Posterior vena cava (tissue), 2 donors: Measurements from ENCODE around the gene MRPL36. TPM values are rescaled to one million over a fixed set of nuclear protein-coding genes. Genes with fewer than 3 reads are reported as not detected.

ENCODE experiments used
- DNase-seq: peaks from one replicate; pipeline ENCODE4 v3.0.0-alpha.2; 2020; ENCODE audit warnings: low spot score
- intact Hi-C, 2 donors: fragments of 100-400 bp; cut with DNase I; formaldehyde crosslinking; loops; one replicate each; pipeline versions ENCODE4 v1.14.1 to v1.14.2; 2022 to 2023
- total RNA-seq, 2 donors: library from RNA; stranded (reverse); fragmentation: NEBNext Ultra II Directional; extraction: Animal tissue kit (Norgen Biotek cat#: 25700); gene quantifications; one replicate each; pipeline ENCODE4 v1.2.1, GENCODE V29; 2021
- donor health status: DM: yes; HTN: yes; CAD: no.
- donor health status: DM: yes; HTN: yes; CAD: no.

MRPL36 gene
- total RNA-seq, 2 donors from 2014 or later, result 29.4 to 32.4 TPM

GRCh38 chr5:1776831-1777230 lies 22.8 kb downstream of the MRPL36 start:
- peak; percentile 47 for DNase-seq
- intact Hi-C loops, result no loop called here

GRCh38 chr5:1772634-1773033 lies 27.0 kb downstream of the MRPL36 start:
- no peak for DNase-seq
- intact Hi-C loops, result loop anchor here in 1 of 2 donors (2.0 kb wide), 1 partner anchor 54 kb away; no protein-coding TSS in a partner anchor

GRCh38 chr5:1771149-1772065 lies 28.2 kb downstream of the MRPL36 start:
- intact Hi-C loops, result loop anchor here in 1 of 2 donors (2.0 kb wide), 1 partner anchor 55 kb away; no protein-coding TSS in a partner anchor
- DNase-seq, result peak; percentile 76

- DNase-seq, result peak; percentile 71
These were observed 29.2 kb downstream of the MRPL36 start for GRCh38 chr5:1770443-1770802.

GRCh38 chr5:1769752-1770442 lies 29.7 kb downstream of the MRPL36 start:
- intact Hi-C loops, result no loop called here
- DNase-seq, result peak; percentile 64

More at GRCh38 chr5:1770443-1770802, 29.2 kb downstream of the MRPL36 start:
- intact Hi-C loops, result no loop called here

- intact Hi-C loops, result no loop called here
- peak; percentile 59 for DNase-seq
These were observed 30.5 kb downstream of the MRPL36 start for GRCh38 chr5:1769017-1769640.

- peak; percentile 55 for DNase-seq
- intact Hi-C loops, result no loop called here
These were observed 31.2 kb downstream of the MRPL36 start for GRCh38 chr5:1768283-1769000.

GRCh38 chr5:1767524-1768282 lies 31.9 kb downstream of the MRPL36 start:
- intact Hi-C loops, result no loop called here
- DNase-seq, result peak; percentile 35

- intact Hi-C loops, result no loop called here
- DNase-seq, result no peak
These were observed 33.8 kb downstream of the MRPL36 start for GRCh38 chr5:1765880-1766235.

GRCh38 chr5:1765141-1765879 lies 34.3 kb downstream of the MRPL36 start:
- intact Hi-C loops, result no loop called here
- DNase-seq, result peak; percentile 53

- peak; percentile 34 for DNase-seq
These were observed 35.1 kb downstream of the MRPL36 start for GRCh38 chr5:1764606-1764960.

GRCh38 chr5:1763960-1764605 lies 35.6 kb downstream of the MRPL36 start:
- intact Hi-C loops, result no loop called here
- DNase-seq, result peak; percentile 68

More at GRCh38 chr5:1764606-1764960, 35.1 kb downstream of the MRPL36 start:
- intact Hi-C loops, result no loop called here

- intact Hi-C loops, result no loop called here
- DNase-seq, result peak; percentile 74
These were observed 36.1 kb downstream of the MRPL36 start for GRCh38 chr5:1763548-1763911.

GRCh38 chr5:1762883-1763547 lies 36.6 kb downstream of the MRPL36 start:
- DNase-seq, result peak; percentile 64

GRCh38 chr5:1762121-1762882 lies 37.3 kb downstream of the MRPL36 start:
- intact Hi-C loops, result no loop called here
- peak; percentile 64 for DNase-seq

More at GRCh38 chr5:1762883-1763547, 36.6 kb downstream of the MRPL36 start:
- intact Hi-C loops, result no loop called here

- intact Hi-C loops, result no loop called here
- DNase-seq, result peak; percentile 45
These were observed 38.2 kb downstream of the MRPL36 start for GRCh38 chr5:1761453-1761755.
